Prostate gland (tissue), 2 donors: ENCODE results near the gene ECEL1.

Source experiments
- POLR2AphosphoS5 ChIP-seq: sonication (generic); formaldehyde crosslinking; IDR thresholded peaks from one replicate; pipeline ENCODE4 v1.6.1; 2017; ENCODE audit warnings: antibody characterized with exemption
- TF ChIP-seq, protein P1 (sequence below), 4 experiments: fragments of 200-600 bp in 2 of 4; fragments of 450-650 bp in 2 of 4; sonication (generic) in 2 of 4; IDR thresholded peaks; 1 replicate in 3 of 4; 2 replicates in 1 of 4; pipeline ENCODE4 v1.5.1; 2016 to 2019; ENCODE audit warnings: antibody characterized with exemption in 4 of 4, mild to moderate bottlenecking in 2 of 4, moderate library complexity in 2 of 4

GRCh38 chr2:232441147-232441651 lies 46.4 kb downstream of the ECEL1 start:
- TF ChIP-seq, protein P1, sequence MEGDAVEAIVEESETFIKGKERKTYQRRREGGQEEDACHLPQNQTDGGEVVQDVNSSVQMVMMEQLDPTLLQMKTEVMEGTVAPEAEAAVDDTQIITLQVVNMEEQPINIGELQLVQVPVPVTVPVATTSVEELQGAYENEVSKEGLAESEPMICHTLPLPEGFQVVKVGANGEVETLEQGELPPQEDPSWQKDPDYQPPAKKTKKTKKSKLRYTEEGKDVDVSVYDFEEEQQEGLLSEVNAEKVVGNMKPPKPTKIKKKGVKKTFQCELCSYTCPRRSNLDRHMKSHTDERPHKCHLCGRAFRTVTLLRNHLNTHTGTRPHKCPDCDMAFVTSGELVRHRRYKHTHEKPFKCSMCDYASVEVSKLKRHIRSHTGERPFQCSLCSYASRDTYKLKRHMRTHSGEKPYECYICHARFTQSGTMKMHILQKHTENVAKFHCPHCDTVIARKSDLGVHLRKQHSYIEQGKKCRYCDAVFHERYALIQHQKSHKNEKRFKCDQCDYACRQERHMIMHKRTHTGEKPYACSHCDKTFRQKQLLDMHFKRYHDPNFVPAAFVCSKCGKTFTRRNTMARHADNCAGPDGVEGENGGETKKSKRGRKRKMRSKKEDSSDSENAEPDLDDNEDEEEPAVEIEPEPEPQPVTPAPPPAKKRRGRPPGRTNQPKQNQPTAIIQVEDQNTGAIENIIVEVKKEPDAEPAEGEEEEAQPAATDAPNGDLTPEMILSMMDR (IDR thresholded peaks at IDR 0.05) = no peak
- TF ChIP-seq POLR2AphosphoS5 = no peak
